Endodermal cell (in vitro differentiated cells): ENCODE data around the gene NDUFA8. TPM values are rescaled to one million over a fixed set of nuclear protein-coding genes. Genes with fewer than 3 reads are reported as not detected.

Source experiments
- DNase-seq: peaks from one replicate; pipeline ENCODE4 v3.0.0-alpha.2; 2017
- H3K27ac ChIP-seq: 2 replicates; pipeline ENCODE4 v1.5.1; 2013; ENCODE audit warnings: mild to moderate bottlenecking, low read depth, low read length, moderate library complexity
- H3K27me3 ChIP-seq: 2 replicates; pipeline ENCODE4 v1.6.1; 2013; ENCODE audit warnings: mild to moderate bottlenecking, low read length, moderate library complexity; ENCODE audit not compliant: insufficient read depth, control insufficient read depth, poor library complexity, severe bottlenecking
- H3K36me3 ChIP-seq: 2 replicates; pipeline ENCODE4 v1.7.0; 2013; ENCODE audit warnings: mild to moderate bottlenecking, low read length, moderate library complexity; ENCODE audit not compliant: control insufficient read depth, insufficient read depth
- H3K4me1 ChIP-seq: one replicate; pipeline ENCODE4 v1.7.0; 2013; ENCODE audit warnings: low read length; ENCODE audit not compliant: control insufficient read depth, insufficient read depth
- H3K4me3 ChIP-seq: 2 replicates; pipeline ENCODE4 v1.5.1; 2013; ENCODE audit warnings: mild to moderate bottlenecking, low read length, moderate library complexity
- H3K9ac ChIP-seq: 2 replicates; pipeline ENCODE4 v1.6.1; 2013; ENCODE audit warnings: mild to moderate bottlenecking, low read length, moderate library complexity; ENCODE audit not compliant: poor library complexity, severe bottlenecking; ENCODE audit errors: extremely low read depth
- H3K9me3 ChIP-seq: 2 replicates; pipeline ENCODE4 v1.6.1; 2013; ENCODE audit warnings: mild to moderate bottlenecking, low read length, moderate library complexity; ENCODE audit not compliant: control insufficient read depth
- H3K27ac Mint-ChIP-seq: 2 replicates; pipeline ENCODE4 v1.8.0; 2020; ENCODE audit warnings: mixed read lengths
- H3K27me3 Mint-ChIP-seq: 2 replicates; pipeline ENCODE4 v1.8.0; 2021; ENCODE audit warnings: mild to moderate bottlenecking, mixed read lengths; ENCODE audit not compliant: insufficient read depth
- H3K36me3 Mint-ChIP-seq: 2 replicates; pipeline ENCODE4 v1.8.0; 2020; ENCODE audit warnings: low read depth, mixed read lengths
- H3K4me1 Mint-ChIP-seq: 2 replicates; pipeline ENCODE4 v1.8.0; 2020; ENCODE audit warnings: mixed read lengths
- H3K4me3 Mint-ChIP-seq: 2 replicates; pipeline ENCODE4 v1.8.0; 2020; ENCODE audit warnings: mild to moderate bottlenecking, moderate library complexity, mixed read lengths
- H3K9me3 Mint-ChIP-seq: 2 replicates; pipeline ENCODE4 v1.8.0; 2020; ENCODE audit warnings: mild to moderate bottlenecking, mixed read lengths
- CTCF ChIP-seq: fragments of 200-600 bp; sonication (generic); conservative IDR thresholded peaks from 2 replicates; pipeline ENCODE4 v1.5.0; 2021; ENCODE audit warnings: antibody characterized with exemption, mild to moderate bottlenecking
- WGBS, 2 experiments: methylation state at CpG; one replicate each; pipeline versions ENCODE4 v1.1.5 to v1.1.7; 2013; ENCODE audit warnings: missing lambda C conversion rate in 2 of 2, mixed read lengths in 1 of 2; ENCODE audit not compliant: insufficient coverage in 1 of 2, insufficient read length in 1 of 2; 5-methylcytosine and 5-hydroxymethylcytosine counted together
- total RNA-seq, 2 donors: library from RNA; stranded (reverse); fragmentation: NEBNext Ultra II Directional in 1 of 2; extraction: Animal tissue kit (Norgen Biotek cat#: 25700) in 1 of 2; gene quantifications; 2 replicates in 1 of 2; 3 replicates in 1 of 2; pipeline ENCODE4 v1.2.1, GENCODE V29; 2021

Gene NDUFA8
- total RNA-seq, 2 donors from 2014 or later = 65.8 to 67.8 TPM

DNA sequence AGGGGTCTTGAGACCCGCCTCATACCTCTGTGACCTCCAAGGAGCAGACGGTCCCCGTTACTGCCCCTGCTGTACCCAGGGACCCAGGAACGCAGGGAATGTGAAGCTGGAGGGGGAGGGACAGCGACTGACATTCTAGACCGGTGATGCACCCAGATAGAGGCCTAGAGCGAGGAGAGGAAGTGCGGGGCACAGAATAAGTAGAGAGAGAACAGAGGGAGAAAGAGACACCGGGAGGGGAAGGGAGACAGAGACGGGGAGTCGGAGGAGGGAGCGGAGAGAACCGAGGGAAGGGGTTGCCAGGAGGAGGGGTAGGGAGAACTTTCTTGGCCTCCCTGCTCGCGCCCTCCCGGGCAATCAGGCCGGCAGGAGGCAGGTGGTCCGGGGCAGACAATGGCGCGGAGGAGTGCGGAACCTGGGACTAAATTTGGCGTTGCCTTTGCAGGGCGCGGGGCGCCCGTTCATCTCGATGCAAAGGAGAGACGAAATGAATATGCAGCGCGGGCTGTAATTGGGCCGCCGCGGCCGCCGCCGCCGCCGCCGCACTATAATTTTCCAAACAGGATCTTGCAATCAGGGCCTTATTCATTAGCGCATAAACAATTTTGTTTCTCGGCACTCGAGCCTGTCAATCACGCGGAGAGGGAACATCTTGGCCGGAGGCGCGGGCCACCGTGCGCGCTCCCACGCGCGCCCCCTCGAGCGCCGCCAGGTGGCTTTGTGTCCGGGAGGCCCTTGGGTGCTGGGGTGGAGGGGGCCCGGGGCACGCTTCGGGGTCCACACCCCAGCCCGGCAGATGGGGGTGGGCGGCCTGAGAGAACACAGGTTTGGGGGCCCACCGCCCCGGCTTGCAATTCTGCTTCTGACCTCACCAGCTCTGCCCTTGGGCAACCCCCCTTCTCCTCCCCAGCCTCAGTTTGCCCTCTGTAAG is 33.0 kb downstream of the NDUFA8 start:
- Histone ChIP-seq H3K4me3 (peak overlapping the region; percentile 68), H3K9me3 (no peaks in the 10 kb centered on the region), H3K36me3 (no peaks in the 10 kb centered on the region), H3K9ac (peak overlapping the region; percentile 41), H3K27ac (no peak overlapping the region), H3K27me3 (peaks cover 38% of the 10 kb centered on the region), H3K4me1 (peaks cover 2% of the 10 kb centered on the region)
- no peak for DNase-seq
- 17 to 26% methylated on average over 25 to 64 of the region's 64 CpGs for WGBS, 2 experiments
- Mint-ChIP-seq H3K4me1 (peaks cover 20% of the 10 kb centered on the region), H3K36me3 (no peaks in the 10 kb centered on the region), H3K9me3 (no peaks in the 10 kb centered on the region), H3K27ac (peak overlapping the region; percentile 82), H3K4me3 (peak overlapping the region; percentile 65), H3K27me3 (peaks cover 53% of the 10 kb centered on the region)
- no peak for TF ChIP-seq CTCF

DNA sequence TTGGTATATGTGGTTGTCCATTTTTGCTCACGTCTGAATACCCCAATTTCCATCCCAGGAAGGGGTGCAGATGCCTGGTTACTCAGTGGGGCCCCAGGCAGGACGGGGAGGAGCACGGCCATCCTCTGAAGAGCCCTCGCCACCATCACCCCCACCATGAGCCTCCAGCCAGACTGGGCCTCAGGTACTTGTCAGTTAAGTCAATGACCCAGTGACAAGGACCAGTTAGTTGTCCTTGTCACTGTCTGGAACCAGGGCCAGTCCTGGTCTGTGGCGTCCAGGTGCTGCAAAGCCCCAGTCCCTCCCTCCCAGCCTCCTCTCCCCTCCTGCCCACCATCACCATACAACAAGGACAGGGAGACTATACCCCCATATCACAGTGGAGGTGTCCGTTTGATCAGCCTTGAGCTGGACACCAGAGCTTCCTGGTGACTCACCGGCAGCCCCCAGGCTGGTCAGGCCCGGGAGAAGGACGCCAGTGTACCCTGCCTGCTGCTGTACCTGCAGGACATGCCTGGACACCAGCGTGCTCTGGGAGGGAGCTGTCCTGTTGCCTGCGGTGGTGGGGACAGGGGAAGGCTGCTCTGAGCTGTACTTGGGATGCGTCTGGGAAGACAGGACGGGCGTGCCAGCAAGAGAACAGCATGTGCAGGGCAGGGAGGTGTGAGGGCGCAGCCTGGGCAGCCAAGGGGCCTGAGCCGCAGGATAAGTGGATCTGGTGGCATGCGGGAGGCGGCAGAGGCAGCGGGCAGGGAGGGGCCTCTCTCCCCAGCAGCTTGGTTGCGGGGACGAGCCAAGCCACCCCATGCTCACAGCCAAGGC is 33.9 kb downstream of the NDUFA8 start:
- Mint-ChIP-seq H3K27ac (peak overlapping the region; percentile 82), H3K27me3 (peaks cover 51% of the 10 kb centered on the region), H3K9me3 (no peaks in the 10 kb centered on the region), H3K4me1 (peaks cover 11% of the 10 kb centered on the region), H3K4me3 (peak overlapping the region; percentile 65), H3K36me3 (no peaks in the 10 kb centered on the region)
- no peak overlapping the region for H3K4me3 ChIP-seq
- peak; percentile 87 for DNase-seq
- H3K27me3 ChIP-seq = peaks cover 43% of the 10 kb centered on the region
- peak overlapping the region; percentile 41 for H3K9ac ChIP-seq
- peaks cover 2% of the 10 kb centered on the region for H3K4me1 ChIP-seq
- H3K9me3 ChIP-seq = no peaks in the 10 kb centered on the region
- WGBS, 2 experiments = 43 to 54% methylated on average over 11 to 21 of the region's 21 CpGs
- no peak overlapping the region for H3K27ac ChIP-seq
- H3K36me3 ChIP-seq = no peaks in the 10 kb centered on the region
- TF ChIP-seq CTCF = no peak

GRCh38 chr9:122125158-122125508 is 34.4 kb downstream of the NDUFA8 start:
- peak; percentile 94 for DNase-seq
- Histone ChIP-seq H3K9ac (no peak overlapping the region), H3K36me3 (no peaks in the 10 kb centered on the region), H3K27me3 (peaks cover 43% of the 10 kb centered on the region), H3K27ac (no peak overlapping the region), H3K9me3 (no peaks in the 10 kb centered on the region), H3K4me1 (peaks cover 2% of the 10 kb centered on the region), H3K4me3 (no peak overlapping the region)
- no peaks in the 10 kb centered on the region for H3K9me3 Mint-ChIP-seq
- H3K4me1 Mint-ChIP-seq = peaks cover 9% of the 10 kb centered on the region
- peak; percentile 97 for TF ChIP-seq CTCF
- H3K4me3 Mint-ChIP-seq = peak overlapping the region; percentile 2
- no peaks in the 10 kb centered on the region for H3K36me3 Mint-ChIP-seq
- 6% methylated on average over 8 of the region's 8 CpGs; no CpG with 5 or more reads in 1 of the 2 experiments for WGBS, 2 experiments
- H3K27ac Mint-ChIP-seq = no peak overlapping the region
- H3K27me3 Mint-ChIP-seq = peaks cover 51% of the 10 kb centered on the region
